HepG2 (cell line): ENCODE measurements around the gene STRIT1. TPM values are rescaled to one million over a fixed set of nuclear protein-coding genes. Genes with fewer than 3 reads are reported as not detected.

Experiments
- ATAC-seq: fragments of 200-7000 bp; cut with Tn5 transposase; 3 replicates; pipeline ENCODE4 v1.9.1; 2020; ENCODE audit warnings: mild to moderate bottlenecking, moderate library complexity
- BruUV-seq: library from RNA; stranded (reverse); fragments of 400-500 nt; replicated peaks from 2 replicates; lab custom pipeline; 2021; lab: Mats Ljungman, UMichigan
- CTCF ChIA-PET: fragments of 300-600 bp; formaldehyde crosslinking; extraction: SDS; loops from one replicate; lab custom pipeline; 2021; ENCODE audit warnings: low total read pairs, inconsistent platforms, low intra/inter-chr PET ratio; lab: Yijun Ruan, JAX
- POLR2A ChIA-PET: fragments of 350-600 bp; sonication (Branson Sonifier 250); formaldehyde crosslinking; loops from one replicate; lab custom pipeline; 2020; ENCODE audit warnings: antibody characterized with exemption, inconsistent platforms; lab: Yijun Ruan, JAX
- DNase-seq: peaks from one replicate; pipeline ENCODE4 v3.0.0-alpha.2; 2015; ENCODE audit warnings: low spot score
- FAIRE-seq: peaks from 3 replicates; lab custom pipeline; 2011; peaks lifted over from hg19 to GRCh38; lab: Jason Lieb, UNC
- H2AFZ ChIP-seq: one replicate; pipeline ENCODE4 v1.6.1; 2011; ENCODE audit warnings: low read length, inconsistent platforms
- H3K27ac ChIP-seq: fragments of 300-600 bp; 3 replicates; pipeline ENCODE4 v1.8.0; 2011; ENCODE audit warnings: mixed run types, mild to moderate bottlenecking, mixed read lengths, low read length, inconsistent platforms; ENCODE audit not compliant: insufficient read depth; ENCODE audit errors: extremely low read length
- H3K27me3 ChIP-seq, 2 experiments: fragments of 200-600 bp in 1 of 2; 2 replicates in 1 of 2; 3 replicates in 1 of 2; pipeline versions ENCODE4 v1.6.0 to v1.8.0; 2011; ENCODE audit warnings: low read length in 2 of 2, mild to moderate bottlenecking in 2 of 2, moderate library complexity in 2 of 2, inconsistent platforms in 1 of 2; ENCODE audit not compliant: insufficient read depth in 2 of 2, control insufficient read depth in 1 of 2
- H3K36me3 ChIP-seq, 2 experiments: fragments of 200-600 bp in 1 of 2; replicated peaks in 1 of 2; 2 replicates in 1 of 2; 3 replicates in 1 of 2; pipeline versions ENCODE4 v1.5.1 to v1.8.0; 2011; ENCODE audit warnings: low read length in 2 of 2, inconsistent platforms in 1 of 2; ENCODE audit not compliant: insufficient read depth in 2 of 2, control insufficient read depth in 1 of 2
- H3K4me1 ChIP-seq: 2 replicates; pipeline ENCODE4 v1.5.1; 2012; ENCODE audit warnings: low read length, inconsistent platforms; ENCODE audit not compliant: insufficient read depth
- H3K4me2 ChIP-seq: 2 replicates; pipeline ENCODE4 v1.6.0; 2011; ENCODE audit warnings: low read depth, low read length, inconsistent platforms
- H3K4me3 ChIP-seq, 3 experiments: fragments of 200-600 bp in 1 of 3; sonication (generic), shearing (Covaris generic) in 1 of 3; replicated peaks in 1 of 3; 2 replicates each; pipeline ENCODE4 v1.5.1; 2011 to 2016; ENCODE audit warnings: low read length in 3 of 3, inconsistent platforms in 2 of 3, low read depth in 2 of 3, mild to moderate bottlenecking in 2 of 3, control low read depth in 1 of 3, mixed read lengths in 1 of 3; ENCODE audit not compliant: insufficient read depth in 1 of 3
- H3K79me2 ChIP-seq: one replicate; pipeline ENCODE4 v1.6.1; 2011; ENCODE audit warnings: low read length, inconsistent platforms; ENCODE audit not compliant: insufficient read depth
- H3K9ac ChIP-seq: 2 replicates; pipeline ENCODE4 v1.6.0; 2011; ENCODE audit warnings: mild to moderate bottlenecking, low read depth, low read length, inconsistent platforms; ENCODE audit not compliant: insufficient read depth
- H3K9me3 ChIP-seq: 2 replicates; pipeline ENCODE4 v1.5.1; 2012; ENCODE audit warnings: mild to moderate bottlenecking, low read length
- H4K20me1 ChIP-seq: 2 replicates; pipeline ENCODE4 v1.6.0; 2011; ENCODE audit warnings: inconsistent platforms, mild to moderate bottlenecking, low read length, moderate library complexity; ENCODE audit not compliant: insufficient read depth
- ADNP ChIP-seq: sonication (generic); formaldehyde crosslinking; IDR thresholded peaks from 2 replicates; pipeline ENCODE4 v1.4.0; 2020; ENCODE audit warnings: missing genetic modification reagents
- ATF2 ChIP-seq: sonication (generic); formaldehyde crosslinking; IDR thresholded peaks from 2 replicates; pipeline ENCODE4 v1.4.0; 2020; ENCODE audit warnings: missing genetic modification reagents
- E2F5 ChIP-seq: sonication (generic); formaldehyde crosslinking; conservative IDR thresholded peaks from 2 replicates; pipeline ENCODE4 v1.4.0; 2020; ENCODE audit warnings: missing genetic modification reagents
- KDM6A ChIP-seq: IDR thresholded peaks from 2 replicates; pipeline ENCODE4 v1.6.1; 2016; ENCODE audit warnings: low read depth
- MED13 ChIP-seq: sonication (generic); formaldehyde crosslinking; IDR thresholded peaks from 2 replicates; pipeline ENCODE4 v1.5.0; 2020; ENCODE audit warnings: missing genetic modification reagents
- MED8 ChIP-seq: sonication (generic); formaldehyde crosslinking; IDR thresholded peaks from 2 replicates; pipeline ENCODE4 v1.8.1; 2023; ENCODE audit warnings: mild to moderate bottlenecking, missing genetic modification reagents; ENCODE audit not compliant: insufficient replicate concordance
- NCOA5 ChIP-seq: sonication (generic); formaldehyde crosslinking; IDR thresholded peaks from 2 replicates; pipeline ENCODE4 v1.4.0; 2020; ENCODE audit warnings: missing genetic modification reagents
- PAF1 ChIP-seq: IDR thresholded peaks from 2 replicates; pipeline ENCODE4 v1.6.1; 2016; ENCODE audit warnings: missing genetic modification reagents, missing compliant biosample characterization
- PCBP2 ChIP-seq: fragments of 200-400 bp; formaldehyde crosslinking; optimal IDR thresholded peaks from 2 replicates; pipeline ENCODE3; 2018; ENCODE audit warnings: low read length, low read depth; ENCODE audit not compliant: poor library complexity, severe bottlenecking
- RELA ChIP-seq: sonication (generic); formaldehyde crosslinking; IDR thresholded peaks from 2 replicates; pipeline ENCODE4 v1.4.0; 2020; ENCODE audit warnings: missing genetic modification reagents
- ZNF430 ChIP-seq: sonication (generic); formaldehyde crosslinking; IDR thresholded peaks from 2 replicates; pipeline ENCODE4 v1.9.0; 2021; ENCODE audit warnings: mild to moderate bottlenecking, missing genetic modification reagents
- ZNF547 ChIP-seq: sonication (generic); formaldehyde crosslinking; IDR thresholded peaks from 2 replicates; pipeline ENCODE4 v1.5.1; 2020; ENCODE audit warnings: mild to moderate bottlenecking, missing genetic modification reagents
- ZNF558 ChIP-seq: sonication (generic); formaldehyde crosslinking; IDR thresholded peaks from 2 replicates; pipeline ENCODE4 v1.9.0; 2022; ENCODE audit warnings: mild to moderate bottlenecking, missing genetic modification reagents, borderline replicate concordance
- ZNF781 ChIP-seq: sonication (generic); formaldehyde crosslinking; IDR thresholded peaks from 2 replicates; pipeline ENCODE4 v1.5.1; 2020; ENCODE audit warnings: borderline replicate concordance, mild to moderate bottlenecking, missing genetic modification reagents; ENCODE audit errors: not compliant biosample characterization
- ZSCAN25 ChIP-seq: sonication (generic); formaldehyde crosslinking; IDR thresholded peaks from 2 replicates; pipeline ENCODE4 v1.8.0; 2022; ENCODE audit warnings: mild to moderate bottlenecking, missing genetic modification reagents
- WGBS: methylation state at CpG from one replicate; pipeline ENCODE4 v1.1.6; 2017; ENCODE audit warnings: low lambda C conversion rate; 5-methylcytosine and 5-hydroxymethylcytosine counted together
- in situ Hi-C: cut with HindIII; loops from 2 replicates; pipeline ENCODE4 v1.10.0; 2017; ENCODE audit warnings: low pct_unique_long_range_greater_than_20kb; ENCODE audit not compliant: extremely low pct_ligation_motif_present
- intact Hi-C: fragments of 100-400 bp; cut with micrococcal nuclease; formaldehyde crosslinking; loops from one replicate; pipeline ENCODE4 v1.10.0; 2022; ENCODE audit not compliant: unreplicated experiment
- polyA plus RNA-seq, 8 experiments: library from polyadenylated mRNA; depleted of rRNA in 3 of 8; stranded (reverse) in 7 of 8; unstranded in 1 of 8; fragments of >200 nt; fragmentation: Illumina TruSeq in 4 of 8; extraction: Trizol in 4 of 8; gene quantifications; 2 replicates each; pipeline versions ENCODE4 v1.2.1 to v1.2.3, GENCODE V29; 2011 to 2016; ENCODE audit warnings: low read depth in 4 of 8, missing spikeins in 1 of 8, mixed read lengths in 1 of 8; ENCODE audit not compliant: insufficient read depth in 1 of 8
- total RNA-seq, 5 experiments: library from RNA; depleted of rRNA; stranded (reverse); fragments of >200 nt; fragmentation: Illumina TruSeq; extraction: Trizol; gene quantifications; 2 replicates each; pipeline ENCODE4 v1.2.3, GENCODE V29; 2016; ENCODE audit warnings: low read depth in 1 of 5
- TF ChIP-seq, protein P1 (sequence below): sonication (generic); formaldehyde crosslinking; IDR thresholded peaks from 2 replicates; pipeline ENCODE4 v1.9.0; 2021; ENCODE audit warnings: mild to moderate bottlenecking, missing genetic modification reagents

The STRIT1 gene
- total and polyA plus RNA-seq, 2 of the 13 experiments (the other 11 are each of a cell fraction or from before 2014, with no cell fraction given): not detected

- Histone ChIP-seq H3K4me1 (no peaks in the 10 kb centered on the region), H3K27me3 (no peaks in the 10 kb centered on the region), H3K79me2 (no peaks in the 10 kb centered on the region), H3K36me3 (no peaks in the 10 kb centered on the region), H4K20me1 (no peaks in the 10 kb centered on the region), H3K9me3 (no peaks in the 10 kb centered on the region), H3K27ac (no peak overlapping the region), H3K9ac (no peak overlapping the region), H2AFZ (no peak overlapping the region), H3K4me3 (no peak overlapping the region), H3K4me2 (no peak overlapping the region)
- FAIRE-seq: no peak
- WGBS: 17% methylated on average over 2 of the region's 2 CpGs
- in situ Hi-C loops (no loop called here), intact Hi-C loops (no loop called here)
- ChIA-PET POLR2A (no interaction called here), CTCF (no interaction called here)
- no TSS peak for BruUV-seq
- ATAC-seq: no peak
- no peak for DNase-seq
- TF ChIP-seq ZNF547 (no peak), ZSCAN25 (CRISPR knock-in tag) (no peak), E2F5 (CRISPR knock-in tag) (no peak), ZNF430 (CRISPR knock-in tag) (no peak), ATF2 (CRISPR knock-in tag) (no peak), MED13 (no peak), PCBP2 (no peak), PAF1 (CRISPR knock-in tag) (no peak), ZNF781 (CRISPR knock-in tag) (no peak), ADNP (no peak), NCOA5 (CRISPR knock-in tag) (no peak), MED8 (CRISPR knock-in tag) (no peak), KDM6A (CRISPR knock-in tag) (no peak), RELA (CRISPR knock-in tag) (no peak), ZNF558 (no peak)
- TF ChIP-seq, protein P1, sequence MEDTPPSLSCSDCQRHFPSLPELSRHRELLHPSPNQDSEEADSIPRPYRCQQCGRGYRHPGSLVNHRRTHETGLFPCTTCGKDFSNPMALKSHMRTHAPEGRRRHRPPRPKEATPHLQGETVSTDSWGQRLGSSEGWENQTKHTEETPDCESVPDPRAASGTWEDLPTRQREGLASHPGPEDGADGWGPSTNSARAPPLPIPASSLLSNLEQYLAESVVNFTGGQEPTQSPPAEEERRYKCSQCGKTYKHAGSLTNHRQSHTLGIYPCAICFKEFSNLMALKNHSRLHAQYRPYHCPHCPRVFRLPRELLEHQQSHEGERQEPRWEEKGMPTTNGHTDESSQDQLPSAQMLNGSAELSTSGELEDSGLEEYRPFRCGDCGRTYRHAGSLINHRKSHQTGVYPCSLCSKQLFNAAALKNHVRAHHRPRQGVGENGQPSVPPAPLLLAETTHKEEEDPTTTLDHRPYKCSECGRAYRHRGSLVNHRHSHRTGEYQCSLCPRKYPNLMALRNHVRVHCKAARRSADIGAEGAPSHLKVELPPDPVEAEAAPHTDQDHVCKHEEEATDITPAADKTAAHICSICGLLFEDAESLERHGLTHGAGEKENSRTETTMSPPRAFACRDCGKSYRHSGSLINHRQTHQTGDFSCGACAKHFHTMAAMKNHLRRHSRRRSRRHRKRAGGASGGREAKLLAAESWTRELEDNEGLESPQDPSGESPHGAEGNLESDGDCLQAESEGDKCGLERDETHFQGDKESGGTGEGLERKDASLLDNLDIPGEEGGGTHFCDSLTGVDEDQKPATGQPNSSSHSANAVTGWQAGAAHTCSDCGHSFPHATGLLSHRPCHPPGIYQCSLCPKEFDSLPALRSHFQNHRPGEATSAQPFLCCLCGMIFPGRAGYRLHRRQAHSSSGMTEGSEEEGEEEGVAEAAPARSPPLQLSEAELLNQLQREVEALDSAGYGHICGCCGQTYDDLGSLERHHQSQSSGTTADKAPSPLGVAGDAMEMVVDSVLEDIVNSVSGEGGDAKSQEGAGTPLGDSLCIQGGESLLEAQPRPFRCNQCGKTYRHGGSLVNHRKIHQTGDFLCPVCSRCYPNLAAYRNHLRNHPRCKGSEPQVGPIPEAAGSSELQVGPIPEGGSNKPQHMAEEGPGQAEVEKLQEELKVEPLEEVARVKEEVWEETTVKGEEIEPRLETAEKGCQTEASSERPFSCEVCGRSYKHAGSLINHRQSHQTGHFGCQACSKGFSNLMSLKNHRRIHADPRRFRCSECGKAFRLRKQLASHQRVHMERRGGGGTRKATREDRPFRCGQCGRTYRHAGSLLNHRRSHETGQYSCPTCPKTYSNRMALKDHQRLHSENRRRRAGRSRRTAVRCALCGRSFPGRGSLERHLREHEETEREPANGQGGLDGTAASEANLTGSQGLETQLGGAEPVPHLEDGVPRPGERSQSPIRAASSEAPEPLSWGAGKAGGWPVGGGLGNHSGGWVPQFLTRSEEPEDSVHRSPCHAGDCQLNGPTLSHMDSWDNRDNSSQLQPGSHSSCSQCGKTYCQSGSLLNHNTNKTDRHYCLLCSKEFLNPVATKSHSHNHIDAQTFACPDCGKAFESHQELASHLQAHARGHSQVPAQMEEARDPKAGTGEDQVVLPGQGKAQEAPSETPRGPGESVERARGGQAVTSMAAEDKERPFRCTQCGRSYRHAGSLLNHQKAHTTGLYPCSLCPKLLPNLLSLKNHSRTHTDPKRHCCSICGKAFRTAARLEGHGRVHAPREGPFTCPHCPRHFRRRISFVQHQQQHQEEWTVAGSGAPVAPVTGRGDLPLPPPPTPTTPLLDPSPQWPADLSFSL: no peak
Measured at GRCh38 chr3:155331078-155331477, 37.6 kb upstream of the STRIT1 start.
